Thoracic aorta (tissue), 2 donors: ENCODE data around the gene F2RL1. TPM values are rescaled to one million over a fixed set of nuclear protein-coding genes. Genes with fewer than 3 reads are reported as not detected.

Experiments used
- ATAC-seq: fragments of 150-250 bp; one replicate; pipeline ENCODE4 v1.8.0; 2017; ENCODE audit warnings: low read depth; ENCODE audit not compliant: insufficient number of reproducible peaks, low FRiP score
- DNase-seq: peaks from one replicate; pipeline ENCODE4 v3.0.0-alpha.2; 2020; ENCODE audit warnings: low spot score
- H3K27ac ChIP-seq, 2 donors: fragments of 200-600 bp; sonication (generic); 1 replicate in 1 of 2; 2 replicates in 1 of 2; pipeline ENCODE4 v1.5.1; 2016; ENCODE audit warnings: mild to moderate bottlenecking in 2 of 2, moderate library complexity in 2 of 2
- H3K27me3 ChIP-seq: fragments of 200-600 bp; sonication (generic); replicated peaks from 2 replicates; pipeline ENCODE4 v1.6.0; 2016; ENCODE audit warnings: mild to moderate bottlenecking; ENCODE audit not compliant: insufficient read depth
- H3K36me3 ChIP-seq: fragments of 200-600 bp; sonication (generic); one replicate; pipeline ENCODE4 v1.5.1; 2016
- H3K4me1 ChIP-seq, 2 donors: fragments of 200-600 bp; sonication (generic); 1 replicate in 1 of 2; 2 replicates in 1 of 2; pipeline versions ENCODE4 v1.5.1 to v1.6.0; 2016; ENCODE audit warnings: low read depth in 2 of 2, mild to moderate bottlenecking in 1 of 2; ENCODE audit not compliant: control insufficient read depth in 1 of 2
- H3K4me3 ChIP-seq: fragments of 200-600 bp; sonication (generic); 2 replicates; pipeline ENCODE4 v1.5.1; 2016; ENCODE audit warnings: mild to moderate bottlenecking
- H3K9me3 ChIP-seq: fragments of 200-600 bp; sonication (generic); 2 replicates; pipeline ENCODE4 v1.5.1; 2016
- total RNA-seq, 2 donors: library from RNA; depleted of rRNA; stranded (reverse); fragments of >200 nt; gene quantifications; one replicate each; pipeline versions ENCODE4 v1.1.0 to v1.2.3, GENCODE V29; 2016
- TF ChIP-seq, protein P1 (sequence below): fragments of 200-600 bp; sonication (generic); IDR thresholded peaks from one replicate; pipeline ENCODE4 v1.5.1; 2019; ENCODE audit warnings: antibody characterized with exemption

The F2RL1 gene
- total RNA-seq, 2 donors from 2014 or later, result 8.3 to 9.1 TPM

GRCh38 chr5:76790632-76791290, 28.1 kb upstream of the F2RL1 start:
- ATAC-seq (peak; percentile 76), DNase-seq (peak; percentile 5)
- peaks cover 24 to 48% of the 10 kb centered on the region in 2 donors for H3K4me1 ChIP-seq
- TF ChIP-seq, protein P1, sequence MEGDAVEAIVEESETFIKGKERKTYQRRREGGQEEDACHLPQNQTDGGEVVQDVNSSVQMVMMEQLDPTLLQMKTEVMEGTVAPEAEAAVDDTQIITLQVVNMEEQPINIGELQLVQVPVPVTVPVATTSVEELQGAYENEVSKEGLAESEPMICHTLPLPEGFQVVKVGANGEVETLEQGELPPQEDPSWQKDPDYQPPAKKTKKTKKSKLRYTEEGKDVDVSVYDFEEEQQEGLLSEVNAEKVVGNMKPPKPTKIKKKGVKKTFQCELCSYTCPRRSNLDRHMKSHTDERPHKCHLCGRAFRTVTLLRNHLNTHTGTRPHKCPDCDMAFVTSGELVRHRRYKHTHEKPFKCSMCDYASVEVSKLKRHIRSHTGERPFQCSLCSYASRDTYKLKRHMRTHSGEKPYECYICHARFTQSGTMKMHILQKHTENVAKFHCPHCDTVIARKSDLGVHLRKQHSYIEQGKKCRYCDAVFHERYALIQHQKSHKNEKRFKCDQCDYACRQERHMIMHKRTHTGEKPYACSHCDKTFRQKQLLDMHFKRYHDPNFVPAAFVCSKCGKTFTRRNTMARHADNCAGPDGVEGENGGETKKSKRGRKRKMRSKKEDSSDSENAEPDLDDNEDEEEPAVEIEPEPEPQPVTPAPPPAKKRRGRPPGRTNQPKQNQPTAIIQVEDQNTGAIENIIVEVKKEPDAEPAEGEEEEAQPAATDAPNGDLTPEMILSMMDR, result no peak
- H3K4me3 ChIP-seq, result no peak overlapping the region
- no peaks in the 10 kb centered on the region for H3K9me3 ChIP-seq
- no peaks in the 10 kb centered on the region for H3K36me3 ChIP-seq
- H3K27me3 ChIP-seq, result no peaks in the 10 kb centered on the region
- peak overlapping the region; percentile 67 for H3K27ac ChIP-seq

DNA sequence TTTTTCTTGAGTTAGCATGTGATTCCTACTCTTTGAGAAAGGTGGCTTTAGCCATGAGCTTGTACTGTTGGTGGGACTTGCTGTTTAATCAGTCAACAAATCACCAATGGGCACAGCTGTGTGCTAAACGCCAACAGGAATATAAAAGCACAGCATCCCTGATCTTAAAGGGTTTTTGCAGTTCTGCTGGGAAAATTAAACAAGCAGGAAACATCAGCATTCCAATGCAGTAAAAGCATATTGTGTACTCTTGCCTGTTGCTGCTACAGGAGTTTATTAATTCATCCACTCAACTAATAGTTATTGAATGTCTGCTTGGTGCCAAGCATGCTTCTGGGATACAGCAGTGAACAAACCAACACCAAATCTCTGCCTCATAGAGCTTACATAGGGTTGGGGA, 27.4 kb upstream of the F2RL1 start:
- peak overlapping the region; percentile 67 for H3K27ac ChIP-seq
- TF ChIP-seq, protein P1, result no peak
- ATAC-seq (no peak), DNase-seq (no peak)
- H3K27me3 ChIP-seq, result no peaks in the 10 kb centered on the region
- peaks cover 24 to 48% of the 10 kb centered on the region in 2 donors for H3K4me1 ChIP-seq
- no peaks in the 10 kb centered on the region for H3K9me3 ChIP-seq
- no peaks in the 10 kb centered on the region for H3K36me3 ChIP-seq
- H3K4me3 ChIP-seq, result no peak overlapping the region

DNA sequence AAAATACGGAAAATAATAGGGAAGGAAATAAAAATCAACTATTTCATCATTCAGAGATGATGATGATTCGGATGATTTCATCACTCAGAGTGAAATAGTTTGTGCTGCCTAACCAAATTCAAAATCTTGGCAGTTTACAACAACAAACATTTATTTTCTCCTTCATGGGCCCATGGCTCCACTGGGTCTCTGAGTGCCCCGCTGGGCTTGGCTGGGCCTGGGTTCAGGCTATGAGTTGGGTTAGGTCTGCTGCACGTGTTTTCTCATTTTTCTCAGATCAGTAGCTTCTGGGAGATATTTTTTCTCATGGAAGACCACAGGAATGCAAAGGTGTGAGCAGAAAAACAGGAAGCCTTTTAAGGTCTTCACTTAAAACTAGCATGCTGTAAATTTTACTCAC, 24.0 kb upstream of the F2RL1 start:
- H3K4me1 ChIP-seq, result peaks cover 17 to 23% of the 10 kb centered on the region in 2 donors
- H3K36me3 ChIP-seq, result no peaks in the 10 kb centered on the region
- TF ChIP-seq, protein P1, result no peak
- no peak overlapping the region for H3K27ac ChIP-seq
- no peak for DNase-seq
- no peak overlapping the region for H3K4me3 ChIP-seq
- no peaks in the 10 kb centered on the region for H3K27me3 ChIP-seq
- H3K9me3 ChIP-seq, result no peaks in the 10 kb centered on the region
- no peak for ATAC-seq

- Histone ChIP-seq H3K27me3 (no peaks in the 10 kb centered on the region), H3K27ac (no peak overlapping the region), H3K36me3 (no peaks in the 10 kb centered on the region), H3K4me3 (no peak overlapping the region), H3K9me3 (no peaks in the 10 kb centered on the region), H3K4me1 (no peaks in the 10 kb centered on the region)
- no peak for DNase-seq
- no peak for ATAC-seq
- TF ChIP-seq, protein P1, result no peak
Observed at GRCh38 chr5:76799588-76799987, 19.2 kb upstream of the F2RL1 start.

- no peaks in the 10 kb centered on the region for H3K9me3 ChIP-seq
- TF ChIP-seq, protein P1, result no peak
- no peak overlapping the region for H3K27ac ChIP-seq
- DNase-seq (no peak), ATAC-seq (no peak)
- H3K36me3 ChIP-seq, result no peaks in the 10 kb centered on the region
- H3K4me3 ChIP-seq, result no peak overlapping the region
- H3K4me1 ChIP-seq, result no peaks in the 10 kb centered on the region
- H3K27me3 ChIP-seq, result no peaks in the 10 kb centered on the region
Observed at GRCh38 chr5:76800579-76800978, 18.3 kb upstream of the F2RL1 start.
